HFF-Myc (cell line): ENCODE data around the gene AGMAT.

ENCODE experiments used
- DNase-seq: peaks from one replicate; pipeline ENCODE4 v3.0.0-alpha.2; 2011; ENCODE audit warnings: low read depth; ENCODE audit errors: extremely low read depth
- H3K4me3 ChIP-seq: replicated peaks from 2 replicates; pipeline ENCODE4 v1.5.1; 2011; ENCODE audit warnings: low read depth, mild to moderate bottlenecking, control low read depth, low read length
- TF ChIP-seq, protein P1 (sequence below): IDR thresholded peaks from 2 replicates; pipeline ENCODE4 v1.5.1; 2012; ENCODE audit warnings: mild to moderate bottlenecking, low read depth, low read length, control low read depth; ENCODE audit errors: missing control alignments

AGMAT gene

DNA sequence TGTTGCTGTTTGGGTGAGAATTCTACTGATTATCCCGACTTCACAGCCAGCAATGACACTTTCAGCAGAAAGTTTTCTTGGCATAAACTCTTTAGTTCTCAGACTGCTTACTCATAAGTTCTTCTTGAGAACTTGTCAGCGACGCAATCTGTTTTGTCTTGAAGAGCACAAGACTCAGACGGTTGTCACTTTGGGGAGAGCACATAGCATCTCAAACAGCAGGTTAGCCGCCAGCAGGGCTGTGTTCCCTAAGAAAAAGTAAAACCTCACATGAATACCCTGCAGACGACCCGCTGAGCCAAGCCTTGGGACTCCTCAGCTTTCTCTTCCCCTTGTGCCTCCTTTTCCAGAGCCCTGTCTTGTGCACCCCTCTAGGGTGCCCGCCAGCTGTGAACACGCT lies 11.4 kb downstream of the AGMAT start:
- no peak for DNase-seq
- TF ChIP-seq, protein P1, sequence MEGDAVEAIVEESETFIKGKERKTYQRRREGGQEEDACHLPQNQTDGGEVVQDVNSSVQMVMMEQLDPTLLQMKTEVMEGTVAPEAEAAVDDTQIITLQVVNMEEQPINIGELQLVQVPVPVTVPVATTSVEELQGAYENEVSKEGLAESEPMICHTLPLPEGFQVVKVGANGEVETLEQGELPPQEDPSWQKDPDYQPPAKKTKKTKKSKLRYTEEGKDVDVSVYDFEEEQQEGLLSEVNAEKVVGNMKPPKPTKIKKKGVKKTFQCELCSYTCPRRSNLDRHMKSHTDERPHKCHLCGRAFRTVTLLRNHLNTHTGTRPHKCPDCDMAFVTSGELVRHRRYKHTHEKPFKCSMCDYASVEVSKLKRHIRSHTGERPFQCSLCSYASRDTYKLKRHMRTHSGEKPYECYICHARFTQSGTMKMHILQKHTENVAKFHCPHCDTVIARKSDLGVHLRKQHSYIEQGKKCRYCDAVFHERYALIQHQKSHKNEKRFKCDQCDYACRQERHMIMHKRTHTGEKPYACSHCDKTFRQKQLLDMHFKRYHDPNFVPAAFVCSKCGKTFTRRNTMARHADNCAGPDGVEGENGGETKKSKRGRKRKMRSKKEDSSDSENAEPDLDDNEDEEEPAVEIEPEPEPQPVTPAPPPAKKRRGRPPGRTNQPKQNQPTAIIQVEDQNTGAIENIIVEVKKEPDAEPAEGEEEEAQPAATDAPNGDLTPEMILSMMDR, result no peak
- no peak overlapping the region for H3K4me3 ChIP-seq

DNA sequence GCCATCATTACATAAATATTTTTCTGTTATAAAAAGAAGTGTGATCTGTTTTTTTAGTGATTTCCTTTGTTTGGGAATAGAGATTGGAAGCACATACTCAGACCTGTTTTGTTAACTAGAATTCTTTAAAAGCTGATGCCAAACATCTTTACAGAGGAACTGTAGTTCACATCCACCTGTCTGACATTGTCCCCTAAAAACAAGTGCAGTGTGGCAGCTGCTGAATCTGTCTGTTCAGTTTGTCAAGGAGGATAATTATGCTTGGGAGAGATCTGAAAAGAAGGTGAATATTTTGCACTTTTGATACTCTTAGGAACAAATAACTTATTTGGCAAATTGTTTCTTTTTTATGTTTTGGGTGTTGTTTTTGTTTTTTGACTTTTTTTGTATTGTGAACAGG lies 13.6 kb downstream of the AGMAT start:
- no peak for DNase-seq
- TF ChIP-seq, protein P1, result no peak
- no peak overlapping the region for H3K4me3 ChIP-seq

DNA sequence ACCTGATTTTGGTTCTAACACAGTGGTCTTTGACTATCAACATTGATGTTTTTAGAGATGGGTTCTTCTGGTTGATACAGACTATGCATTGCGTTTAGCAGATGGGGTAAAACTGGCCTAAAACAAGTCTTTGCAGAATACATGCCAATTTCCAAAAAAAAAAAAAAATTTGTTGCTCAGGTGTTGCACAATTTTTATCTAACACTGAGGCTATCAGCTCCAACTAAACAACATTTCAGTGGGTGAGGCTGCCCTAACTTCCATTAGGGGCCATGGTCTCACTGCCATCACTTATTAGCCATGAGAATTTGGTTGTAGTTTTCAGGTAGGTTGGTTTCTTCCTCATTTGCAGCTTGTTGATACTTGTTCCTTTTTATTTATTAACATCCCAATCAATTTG lies 14.0 kb downstream of the AGMAT start:
- TF ChIP-seq, protein P1, result no peak
- no peak overlapping the region for H3K4me3 ChIP-seq
- DNase-seq, result no peak

DNA sequence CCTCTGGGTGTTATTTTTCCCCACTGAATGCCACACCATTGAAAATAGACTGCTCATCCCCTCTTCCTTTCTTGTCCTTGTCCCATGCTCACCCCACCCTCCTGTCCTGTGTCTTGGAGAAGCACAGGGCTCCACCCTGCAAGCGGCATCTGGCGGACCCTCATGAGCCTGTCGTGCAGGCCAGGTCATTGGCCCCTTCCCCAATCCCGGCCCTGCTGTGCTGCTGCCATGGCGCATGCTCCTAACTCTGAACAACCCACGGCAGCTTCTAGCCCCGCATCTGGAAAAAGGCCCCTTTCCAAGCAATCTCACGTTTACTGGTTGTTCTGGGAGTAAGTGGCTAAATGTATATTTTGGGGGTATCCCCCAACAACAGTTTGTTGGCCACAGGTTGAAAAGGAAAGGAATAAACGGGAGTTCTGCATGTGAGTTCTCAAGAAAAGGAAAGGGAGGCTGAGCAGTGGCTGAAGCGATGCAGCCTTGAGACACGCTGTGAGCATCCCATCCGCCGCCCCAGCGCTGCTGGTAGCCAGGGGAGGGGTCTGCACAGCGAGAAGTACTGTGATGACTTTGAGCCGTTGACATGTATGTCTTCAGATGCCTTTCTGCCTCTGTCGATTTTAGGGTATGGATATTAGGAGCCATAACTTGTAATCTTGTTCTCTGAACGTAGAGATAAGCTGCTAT lies 16.3 kb downstream of the AGMAT start:
- H3K4me3 ChIP-seq, result no peak overlapping the region
- TF ChIP-seq, protein P1, result no peak
- DNase-seq, result no peak

DNA sequence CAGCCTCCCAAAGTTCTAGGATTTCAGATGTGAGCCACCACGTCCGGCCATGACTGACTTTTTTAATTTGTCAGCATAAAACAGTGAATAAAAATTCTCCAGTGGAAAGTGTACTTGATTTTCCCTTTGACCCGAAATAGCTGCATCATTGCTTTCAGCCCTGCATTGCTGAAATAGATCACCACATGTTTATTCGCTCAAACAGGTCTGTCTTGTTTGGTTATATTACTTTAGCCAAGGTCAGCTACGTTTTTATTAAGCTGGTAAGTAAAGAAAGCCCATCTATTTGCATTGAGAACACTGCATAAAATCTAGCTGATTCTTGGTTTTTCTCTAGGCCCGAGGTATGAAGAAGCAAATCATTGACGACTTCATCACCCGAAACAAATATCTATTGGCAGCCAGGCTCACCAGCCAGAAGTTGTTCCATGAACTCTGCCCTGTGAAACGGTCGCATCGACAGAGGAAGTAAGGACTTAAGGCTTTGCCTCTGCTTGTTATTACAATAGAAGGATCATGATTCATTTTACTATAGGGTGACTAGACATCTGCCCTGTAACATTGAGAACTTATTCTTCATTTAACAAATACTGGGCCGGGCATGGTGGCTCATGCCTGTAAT lies 25.6 kb downstream of the AGMAT start:
- H3K4me3 ChIP-seq, result no peak overlapping the region
- no peak for DNase-seq
- TF ChIP-seq, protein P1, result no peak

DNA sequence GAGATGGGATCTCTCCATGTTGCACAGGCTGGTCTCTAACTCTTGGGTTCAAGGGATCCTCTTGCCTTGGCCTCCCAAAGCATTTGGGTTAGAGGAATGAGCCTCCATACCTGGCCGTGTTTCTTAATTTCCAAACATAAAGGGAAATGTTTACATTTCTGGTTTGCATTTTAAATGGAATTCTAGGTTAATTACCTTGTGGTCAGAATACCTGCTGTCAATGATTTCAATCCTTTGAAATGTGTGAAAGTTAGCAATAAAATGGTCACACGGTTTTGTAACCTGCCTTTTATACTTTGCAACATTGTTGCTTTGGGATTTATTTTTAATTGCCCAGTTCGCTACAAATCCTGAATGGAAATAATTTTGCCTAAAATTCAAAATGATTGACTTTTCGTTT lies 26.3 kb downstream of the AGMAT start:
- no peak overlapping the region for H3K4me3 ChIP-seq
- TF ChIP-seq, protein P1, result no peak
- DNase-seq, result no peak
